MM.1S (cell line): ENCODE results near the gene SMARCA4.

Experiments
- CTCF ChIP-seq: fragments of 300-600 bp; sonication (generic); IDR thresholded peaks from 2 replicates; pipeline ENCODE4 v1.5.1; 2016; ENCODE audit warnings: antibody characterized with exemption, low read length, mixed read lengths
- EZH2 ChIP-seq: fragments of 300-600 bp; sonication (generic); optimal IDR thresholded peaks from 2 replicates; pipeline ENCODE3; 2017; ENCODE audit warnings: low read depth, mild to moderate bottlenecking, antibody characterized with exemption, low read length, mixed read lengths

DNA sequence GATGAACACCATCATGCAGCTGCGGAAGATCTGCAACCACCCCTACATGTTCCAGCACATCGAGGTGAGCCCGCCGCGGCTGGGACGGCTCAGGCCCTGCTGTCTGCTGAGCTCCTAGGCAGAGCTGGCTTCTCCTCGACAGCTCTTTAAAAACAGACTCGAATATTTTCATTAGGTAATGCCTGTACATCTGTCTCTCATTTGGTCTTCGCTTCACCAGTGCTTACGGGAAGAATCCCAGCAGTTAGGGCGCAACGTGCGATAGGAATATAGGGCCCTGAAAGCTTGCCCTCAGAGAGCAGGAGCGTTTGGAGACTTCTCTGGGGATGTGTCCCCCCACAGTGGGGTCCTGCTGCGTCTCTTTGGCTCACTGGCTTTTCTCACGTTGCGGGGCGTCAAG, 64.6 kb downstream of the SMARCA4 start:
- no peak for TF ChIP-seq CTCF
- TF ChIP-seq EZH2: no peak
